SK-N-SH treated with all-trans-retinoic acid at 6 μM for 48 hours (cell line): ENCODE results near the gene IPO4.

Source experiments
- GLIS3 ChIP-seq: fragments of 250-450 bp; sonication (Bioruptor Pico); IDR thresholded peaks from 2 replicates; pipeline ENCODE4 v1.5.0; 2020; ENCODE audit warnings: mild to moderate bottlenecking, moderate library complexity
- PPARA ChIP-seq: fragments of 250-450 bp; sonication (Bioruptor Pico); IDR thresholded peaks from 2 replicates; pipeline ENCODE4 v1.5.0; 2020; ENCODE audit warnings: mild to moderate bottlenecking, borderline replicate concordance
- RARB ChIP-seq: fragments of 250-450 bp; sonication (Bioruptor Pico); IDR thresholded peaks from 2 replicates; pipeline ENCODE4 v1.8.0; 2021; ENCODE audit warnings: mild to moderate bottlenecking, moderate library complexity
- SNAI2 ChIP-seq: fragments of 250-450 bp; sonication (Bioruptor Pico); IDR thresholded peaks from 2 replicates; pipeline ENCODE4 v1.5.0; 2020; ENCODE audit warnings: mild to moderate bottlenecking, moderate library complexity
- ZC3H10 ChIP-seq: fragments of 250-450 bp; sonication (Bioruptor Pico); IDR thresholded peaks from 2 replicates; pipeline ENCODE4 v1.5.1; 2021; ENCODE audit warnings: mild to moderate bottlenecking, moderate library complexity
- ZFP3 ChIP-seq: fragments of 250-450 bp; sonication (Bioruptor Pico); IDR thresholded peaks from 2 replicates; pipeline ENCODE4 v1.5.0; 2020; ENCODE audit warnings: mild to moderate bottlenecking, moderate library complexity
- ZFP30 ChIP-seq: fragments of 450-650 bp; formaldehyde crosslinking; IDR thresholded peaks from 2 replicates; pipeline ENCODE4 v1.5.0; 2022; ENCODE audit warnings: mild to moderate bottlenecking, moderate library complexity
- TF ChIP-seq, protein P1 (sequence below): fragments of 250-450 bp; sonication (Bioruptor Pico); IDR thresholded peaks from 2 replicates; pipeline ENCODE4 v1.5.1; 2020; ENCODE audit warnings: low read depth, mild to moderate bottlenecking, moderate library complexity
- TF ChIP-seq, protein P2 (sequence below): fragments of 250-450 bp; sonication (Bioruptor Pico); IDR thresholded peaks from 2 replicates; pipeline ENCODE4 v1.8.0; 2020; ENCODE audit warnings: mild to moderate bottlenecking, moderate library complexity, borderline replicate concordance

- TF ChIP-seq ZFP30 (CRISPR knock-in tag) (no peak), SNAI2 (CRISPR knock-in tag) (no peak), ZFP3 (CRISPR knock-in tag) (no peak), RARB (CRISPR knock-in tag) (no peak), ZC3H10 (CRISPR knock-in tag) (no peak), GLIS3 (no peak), PPARA (CRISPR knock-in tag) (no peak)
- TF ChIP-seq, protein P1, sequence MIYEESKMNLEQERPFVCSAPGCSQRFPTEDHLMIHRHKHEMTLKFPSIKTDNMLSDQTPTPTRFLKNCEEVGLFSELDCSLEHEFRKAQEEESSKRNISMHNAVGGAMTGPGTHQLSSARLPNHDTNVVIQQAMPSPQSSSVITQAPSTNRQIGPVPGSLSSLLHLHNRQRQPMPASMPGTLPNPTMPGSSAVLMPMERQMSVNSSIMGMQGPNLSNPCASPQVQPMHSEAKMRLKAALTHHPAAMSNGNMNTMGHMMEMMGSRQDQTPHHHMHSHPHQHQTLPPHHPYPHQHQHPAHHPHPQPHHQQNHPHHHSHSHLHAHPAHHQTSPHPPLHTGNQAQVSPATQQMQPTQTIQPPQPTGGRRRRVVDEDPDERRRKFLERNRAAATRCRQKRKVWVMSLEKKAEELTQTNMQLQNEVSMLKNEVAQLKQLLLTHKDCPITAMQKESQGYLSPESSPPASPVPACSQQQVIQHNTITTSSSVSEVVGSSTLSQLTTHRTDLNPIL (CRISPR knock-in tag), result no peak
- TF ChIP-seq, protein P2, sequence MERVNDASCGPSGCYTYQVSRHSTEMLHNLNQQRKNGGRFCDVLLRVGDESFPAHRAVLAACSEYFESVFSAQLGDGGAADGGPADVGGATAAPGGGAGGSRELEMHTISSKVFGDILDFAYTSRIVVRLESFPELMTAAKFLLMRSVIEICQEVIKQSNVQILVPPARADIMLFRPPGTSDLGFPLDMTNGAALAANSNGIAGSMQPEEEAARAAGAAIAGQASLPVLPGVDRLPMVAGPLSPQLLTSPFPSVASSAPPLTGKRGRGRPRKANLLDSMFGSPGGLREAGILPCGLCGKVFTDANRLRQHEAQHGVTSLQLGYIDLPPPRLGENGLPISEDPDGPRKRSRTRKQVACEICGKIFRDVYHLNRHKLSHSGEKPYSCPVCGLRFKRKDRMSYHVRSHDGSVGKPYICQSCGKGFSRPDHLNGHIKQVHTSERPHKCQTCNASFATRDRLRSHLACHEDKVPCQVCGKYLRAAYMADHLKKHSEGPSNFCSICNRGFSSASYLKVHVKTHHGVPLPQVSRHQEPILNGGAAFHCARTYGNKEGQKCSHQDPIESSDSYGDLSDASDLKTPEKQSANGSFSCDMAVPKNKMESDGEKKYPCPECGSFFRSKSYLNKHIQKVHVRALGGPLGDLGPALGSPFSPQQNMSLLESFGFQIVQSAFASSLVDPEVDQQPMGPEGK (CRISPR knock-in tag), result no peak
Observed at GRCh38 chr14:24146453-24146977, 42.1 kb downstream of the IPO4 start, which contains the start of gene PSME2.
